Endometrium (tissue), 2 donors: ENCODE data around the gene GLG1.

Source experiments
- FAIRE-seq: peaks from 2 replicates; lab custom pipeline; 2012; peaks lifted over from hg19 to GRCh38; lab: Jason Lieb, UNC
- donor health status: control.
- donor health status: control.

GLG1 gene

DNA sequence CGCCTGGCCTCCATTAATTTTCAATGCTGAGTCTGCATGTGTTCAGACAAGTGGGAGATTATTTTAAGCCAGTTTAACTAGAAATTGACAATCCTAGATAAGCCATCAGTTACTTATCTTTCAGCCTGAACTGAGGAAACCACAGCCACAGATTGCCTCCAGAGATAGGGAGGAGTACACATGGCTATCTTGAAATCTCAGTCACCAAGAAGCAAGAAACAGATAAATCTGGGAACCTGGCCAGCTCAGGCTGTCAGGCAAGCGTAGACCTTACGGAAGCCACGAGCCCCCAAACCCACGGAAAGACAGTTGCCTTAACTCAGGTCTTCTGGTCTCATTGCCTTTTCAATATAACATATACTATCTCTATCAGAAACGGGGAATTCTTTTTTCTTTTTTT lies 2.0 kb upstream of the GLG1 start:
- FAIRE-seq: no peak

DNA sequence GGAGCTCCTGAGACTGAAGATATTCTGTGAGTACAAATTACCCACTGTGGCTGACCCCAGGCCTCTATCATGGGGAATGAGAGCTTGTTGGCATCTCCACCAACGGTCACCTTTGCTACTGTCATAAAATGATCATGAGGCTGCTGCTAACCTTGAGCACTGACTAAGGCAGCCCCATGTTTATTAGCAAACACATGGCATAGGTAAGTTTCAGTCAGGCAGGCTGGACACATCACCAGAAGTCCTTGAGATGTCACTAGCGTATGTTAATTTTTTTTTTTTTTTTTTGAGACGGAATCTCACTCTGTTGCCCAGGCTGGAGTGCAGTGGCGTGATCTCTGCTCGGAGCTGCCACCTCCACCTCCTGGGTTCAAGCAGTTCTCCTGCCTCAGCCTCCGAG lies 1.5 kb upstream of the GLG1 start:
- no peak for FAIRE-seq

DNA sequence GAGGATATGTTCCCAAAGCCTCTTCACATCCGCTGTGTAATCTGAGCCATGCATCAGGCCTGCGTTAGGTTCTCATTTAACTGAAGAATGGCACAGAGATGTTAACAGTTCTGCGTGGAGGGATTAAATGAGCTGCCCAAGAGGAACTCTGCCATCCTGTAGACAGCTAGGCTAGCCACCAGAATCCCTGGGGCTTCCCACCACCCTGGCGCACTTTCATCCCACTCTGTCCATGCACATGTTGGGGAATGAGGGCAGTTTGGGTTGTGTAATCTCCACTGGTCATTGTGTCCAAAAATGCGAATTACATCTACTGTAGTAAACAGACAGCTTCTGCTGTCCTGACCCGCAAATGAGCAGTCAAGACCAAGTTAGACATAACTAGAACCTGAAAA lies 1.0 kb upstream of the GLG1 start:
- FAIRE-seq: no peak

DNA sequence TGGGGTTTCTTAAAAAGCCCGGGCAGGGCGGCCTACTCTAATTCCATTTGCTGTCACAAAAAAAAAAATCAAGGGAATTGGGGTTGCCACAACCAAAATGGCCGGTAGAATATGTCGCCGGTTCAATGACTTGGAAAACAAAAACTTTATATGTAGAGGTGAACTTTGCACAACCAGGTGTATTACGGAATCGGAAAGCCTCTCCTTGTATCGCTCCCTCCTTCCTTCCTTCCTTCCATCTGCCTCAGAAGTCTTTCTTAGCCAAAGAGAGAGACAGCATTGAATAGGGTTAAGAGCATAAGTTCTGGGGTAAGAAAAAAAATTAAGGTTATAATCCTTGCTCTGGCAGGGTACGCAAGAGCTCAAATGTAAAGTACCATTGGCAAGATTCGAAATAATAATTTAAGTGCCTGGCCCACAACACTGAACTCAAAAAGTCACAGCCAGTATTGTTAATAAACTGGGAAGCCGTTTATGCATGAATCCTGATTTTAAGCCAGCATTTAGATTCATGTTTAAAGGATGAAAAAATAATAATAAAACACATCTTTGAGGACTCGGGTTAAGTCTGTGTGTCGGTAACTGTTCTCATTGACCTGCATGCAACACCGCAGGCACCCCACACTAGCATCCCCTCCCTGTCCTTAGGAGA lies 522 bp upstream of the GLG1 start:
- no peak for FAIRE-seq

DNA sequence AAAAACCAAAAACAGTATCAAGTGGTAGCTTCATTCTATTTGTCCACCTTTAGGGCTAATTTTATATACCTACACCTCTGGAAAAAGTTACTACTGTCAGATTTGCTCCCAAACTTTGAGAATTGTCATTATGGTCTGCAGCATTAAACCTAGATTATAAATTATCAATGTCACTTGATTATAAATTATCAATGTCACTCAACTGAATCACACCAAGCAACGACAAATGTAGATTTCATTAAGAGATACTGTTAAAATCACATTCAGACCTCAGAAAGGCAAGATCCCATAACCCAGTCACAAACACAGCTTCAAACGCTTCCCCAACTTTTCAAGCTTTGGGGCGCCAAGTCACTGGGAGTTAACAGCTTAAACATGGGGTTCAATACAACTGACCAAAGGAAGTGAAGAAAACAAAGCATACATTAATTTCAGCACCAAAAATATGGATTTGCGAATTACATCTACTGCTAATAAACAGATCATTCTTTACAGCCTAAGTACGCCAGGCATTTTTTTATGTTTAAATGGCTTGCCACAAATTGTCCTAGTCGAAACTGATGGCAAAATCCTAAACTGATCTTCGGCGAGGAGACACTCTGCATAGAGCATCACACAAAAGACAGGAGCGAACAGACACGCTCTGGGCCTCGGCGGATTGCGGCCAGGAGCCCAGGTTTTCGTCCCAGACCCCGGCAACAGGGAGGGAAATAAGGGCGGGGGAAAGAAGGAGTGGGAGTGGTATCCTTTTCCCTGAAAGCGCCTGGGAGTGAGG lies 981 bp downstream of the GLG1 start:
- FAIRE-seq: no peak

DNA sequence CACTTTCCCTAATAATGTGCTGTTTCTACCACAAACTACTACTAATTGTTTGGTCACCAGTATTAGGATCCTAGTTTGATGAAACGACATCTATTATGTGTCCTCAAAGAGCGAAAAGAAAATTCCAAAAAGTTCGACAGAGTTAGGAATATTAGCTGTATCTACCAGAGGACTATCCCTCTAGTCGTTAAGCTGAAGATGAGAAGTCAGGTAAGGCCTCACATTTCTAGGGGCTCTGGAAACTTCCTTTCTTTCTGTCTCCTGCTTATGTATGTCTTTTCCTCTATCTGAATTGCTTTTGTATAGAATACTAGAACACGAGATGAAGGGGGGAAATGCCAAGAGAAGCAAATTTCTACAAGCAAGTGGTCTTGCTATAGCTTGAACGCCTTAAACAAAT lies 1.6 kb downstream of the GLG1 start:
- FAIRE-seq: no peak

DNA sequence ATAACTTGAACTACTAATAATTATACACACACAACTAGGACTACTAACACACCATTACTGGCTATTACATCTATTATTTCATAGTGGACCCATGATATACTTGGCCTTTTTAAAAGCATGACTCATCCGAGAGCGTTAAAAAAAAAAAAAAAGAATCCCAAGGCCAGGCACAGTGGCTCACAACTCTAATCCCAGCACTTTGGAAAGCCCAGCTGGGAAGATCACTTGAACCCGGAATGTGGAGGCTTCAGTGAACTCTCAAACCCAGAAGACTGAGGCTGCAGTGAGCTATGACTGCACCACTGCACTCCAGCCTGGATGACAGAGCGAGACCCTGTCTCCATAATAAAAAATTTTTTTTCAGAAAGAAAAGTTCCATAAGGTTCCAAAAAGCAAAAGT lies 3.1 kb downstream of the GLG1 start:
- FAIRE-seq: no peak

DNA sequence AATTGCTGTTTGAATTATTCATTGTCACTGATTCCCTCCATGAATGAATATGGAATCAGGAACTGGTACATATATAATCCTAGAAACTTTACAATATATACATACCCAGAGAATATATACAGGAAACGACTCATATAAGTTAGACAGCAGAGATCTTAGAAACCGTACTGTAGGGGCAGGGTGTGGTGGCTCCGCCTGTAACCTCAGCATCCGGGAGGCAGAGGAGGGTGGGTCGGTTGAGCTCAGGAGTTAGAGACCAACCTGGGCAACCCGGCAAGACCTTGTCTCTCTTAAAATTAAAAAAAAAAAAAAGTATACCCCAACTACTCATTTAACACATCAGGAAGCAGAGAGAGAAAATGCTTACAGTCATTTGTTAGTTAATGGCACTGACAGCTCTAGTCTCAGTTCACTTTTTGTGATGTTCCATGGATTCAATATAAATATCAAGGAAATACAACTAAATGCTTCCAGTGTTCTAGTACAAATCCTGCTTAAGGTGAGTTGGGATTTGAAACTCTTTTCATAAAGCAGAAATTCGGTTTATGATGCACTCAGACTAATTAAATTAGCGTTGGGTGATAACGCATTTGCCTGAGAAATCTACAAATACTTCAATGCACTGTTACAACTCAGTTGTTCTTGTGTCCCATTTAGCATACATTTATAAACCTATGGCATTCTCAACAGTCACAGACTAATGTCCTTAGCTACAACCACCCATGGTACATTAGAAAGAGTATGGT lies 5.6 kb downstream of the GLG1 start:
- FAIRE-seq: no peak

DNA sequence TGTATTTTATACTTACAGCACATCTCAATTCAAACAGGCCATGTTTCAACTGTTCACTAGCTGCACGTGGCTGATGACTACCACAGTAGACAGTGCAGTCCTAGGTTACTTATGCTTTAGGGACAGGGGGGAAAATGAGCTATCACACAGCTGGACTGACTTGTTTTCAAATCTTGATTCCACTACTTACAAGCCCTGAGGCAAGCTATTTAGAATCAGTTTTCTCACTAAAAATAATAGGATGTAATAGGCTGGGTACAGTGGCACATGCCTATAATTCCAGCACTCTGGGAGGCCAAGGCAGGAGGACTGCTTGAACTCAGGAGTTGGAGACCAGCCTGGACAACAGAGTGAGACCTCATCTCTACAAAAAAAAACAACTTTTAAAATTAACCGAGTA lies 10.3 kb downstream of the GLG1 start:
- FAIRE-seq: no peak

DNA sequence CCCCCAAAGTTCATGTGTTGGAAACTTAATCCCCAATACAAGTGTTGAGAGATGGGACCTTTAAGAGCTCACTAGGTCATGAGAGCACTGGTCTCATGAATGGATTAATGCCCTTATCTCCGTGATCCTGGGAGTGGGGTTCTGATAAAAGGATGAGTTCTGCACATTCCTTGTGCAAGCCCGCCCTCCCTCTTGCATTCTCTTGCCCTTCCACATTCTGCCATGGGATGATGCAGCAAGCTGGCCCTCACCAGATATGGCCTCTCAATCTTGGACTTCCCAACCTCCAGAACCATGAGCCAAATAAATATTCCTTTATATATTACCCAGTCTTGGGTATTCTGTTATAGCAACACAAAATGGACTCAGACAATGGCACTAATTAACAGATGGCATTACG lies 14.1 kb downstream of the GLG1 start:
- FAIRE-seq: no peak

DNA sequence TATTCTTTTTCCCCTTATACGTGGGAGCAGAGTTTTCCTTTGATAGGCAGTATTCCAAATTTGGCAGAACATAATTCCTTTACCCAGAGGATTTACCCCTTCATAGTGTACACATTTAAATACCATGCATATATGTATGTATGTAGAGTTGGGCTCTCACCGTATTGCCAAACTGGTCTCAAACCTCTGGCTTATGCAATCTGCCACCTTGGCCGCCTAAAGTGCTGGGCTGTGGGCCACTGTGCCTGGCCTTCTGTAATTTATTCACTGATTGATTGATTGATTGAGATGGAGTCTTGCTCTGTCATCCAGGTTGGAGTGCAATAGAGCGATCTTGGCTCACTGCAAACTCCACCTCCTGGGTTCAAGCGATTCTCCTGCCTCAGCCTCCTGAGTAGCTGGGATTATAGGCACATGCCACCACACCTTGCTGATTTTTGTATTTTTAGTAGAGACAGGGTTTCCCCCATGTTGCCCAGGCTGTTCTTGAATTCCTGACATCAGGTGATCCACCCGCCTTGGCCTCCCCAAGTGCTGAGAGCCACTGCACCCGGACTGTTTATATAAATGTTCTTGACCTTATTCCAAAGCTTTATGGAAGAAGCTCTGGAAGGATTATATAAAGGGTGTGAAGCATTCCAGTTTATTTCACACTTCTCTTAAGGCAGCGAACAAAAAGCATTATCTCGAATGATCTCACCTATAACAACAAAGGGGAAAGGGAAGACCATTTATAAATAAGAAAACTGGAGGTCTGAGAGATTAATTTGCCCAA lies 14.9 kb downstream of the GLG1 start:
- FAIRE-seq: no peak

DNA sequence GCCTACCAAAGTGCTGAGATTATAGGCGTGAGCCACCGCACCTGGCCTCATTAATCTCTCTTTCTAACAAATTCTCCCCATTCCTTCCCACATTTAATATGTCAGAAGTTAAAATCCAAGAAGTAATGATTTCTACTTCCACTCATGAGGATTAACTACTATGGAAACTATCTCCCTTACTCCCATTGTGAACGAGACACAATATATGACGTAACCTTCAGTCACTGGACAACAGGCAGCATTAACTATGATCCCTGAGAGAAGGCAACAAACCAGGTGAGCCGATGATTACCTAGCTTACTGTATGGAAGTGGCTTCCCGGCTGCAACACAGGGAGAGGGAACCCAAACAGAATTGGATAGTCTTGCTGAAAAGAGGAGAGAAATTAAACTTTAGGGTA lies 20.0 kb downstream of the GLG1 start:
- FAIRE-seq: no peak

DNA sequence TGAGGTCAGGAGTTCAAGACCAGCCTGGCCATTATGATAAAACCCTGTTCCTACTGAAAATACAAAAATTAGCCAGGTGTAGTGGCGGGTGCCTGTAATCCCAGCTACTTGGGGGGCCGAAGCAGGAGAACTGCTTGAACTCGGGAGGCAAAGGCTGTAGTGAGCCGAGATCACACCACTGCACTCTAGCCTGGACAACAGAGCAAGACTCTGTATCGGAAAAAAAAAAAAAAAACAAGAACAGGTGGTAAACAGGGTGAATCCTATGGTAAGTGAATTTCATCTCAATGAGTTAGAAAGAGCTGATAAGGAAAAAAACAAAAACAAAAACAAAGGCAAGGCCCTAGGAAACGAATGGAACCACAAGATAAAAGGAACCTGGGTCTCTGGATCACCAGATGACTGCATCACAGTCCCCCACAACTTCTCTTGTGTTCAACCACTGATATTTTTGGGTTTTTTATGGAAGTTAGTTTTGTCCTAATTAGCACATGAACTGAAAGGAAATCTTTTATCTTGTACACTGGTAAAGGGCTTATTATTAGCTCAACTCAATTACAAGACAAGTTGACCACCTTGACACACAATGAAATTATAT lies 21.0 kb downstream of the GLG1 start:
- no peak for FAIRE-seq

DNA sequence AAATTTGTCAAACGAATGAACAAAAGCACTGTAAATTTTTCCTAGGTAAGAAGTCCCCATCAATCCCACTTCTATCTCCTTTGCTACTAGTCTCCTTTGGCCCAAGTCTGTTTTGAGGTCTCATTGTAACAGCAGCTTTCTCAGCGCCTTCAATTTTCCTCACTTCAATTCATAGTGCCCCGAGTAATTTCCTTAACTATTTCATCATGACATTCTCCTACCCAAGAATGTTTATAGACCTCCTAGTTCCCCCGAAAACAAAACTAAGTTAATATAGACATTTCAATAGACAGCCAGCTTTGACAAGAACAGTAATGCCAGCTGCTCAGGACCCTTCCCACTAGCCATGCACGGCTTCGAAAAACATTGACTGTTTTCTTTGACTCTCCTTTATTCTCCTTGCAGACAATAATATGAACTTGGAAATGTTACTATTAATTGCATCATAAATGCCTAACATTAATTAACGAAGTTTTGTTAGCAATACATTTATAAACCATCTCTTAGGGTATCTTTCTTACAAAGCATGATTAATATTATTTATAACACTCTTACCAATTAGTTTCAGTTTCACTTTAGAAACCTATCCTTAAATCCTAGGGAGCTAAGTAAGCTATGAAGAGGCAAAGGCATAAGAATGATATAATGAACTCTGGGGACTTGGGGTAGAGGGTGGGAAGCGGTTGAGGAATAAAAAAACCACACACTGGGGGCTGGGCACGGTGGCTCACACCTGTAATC lies 22.8 kb downstream of the GLG1 start:
- FAIRE-seq: no peak

DNA sequence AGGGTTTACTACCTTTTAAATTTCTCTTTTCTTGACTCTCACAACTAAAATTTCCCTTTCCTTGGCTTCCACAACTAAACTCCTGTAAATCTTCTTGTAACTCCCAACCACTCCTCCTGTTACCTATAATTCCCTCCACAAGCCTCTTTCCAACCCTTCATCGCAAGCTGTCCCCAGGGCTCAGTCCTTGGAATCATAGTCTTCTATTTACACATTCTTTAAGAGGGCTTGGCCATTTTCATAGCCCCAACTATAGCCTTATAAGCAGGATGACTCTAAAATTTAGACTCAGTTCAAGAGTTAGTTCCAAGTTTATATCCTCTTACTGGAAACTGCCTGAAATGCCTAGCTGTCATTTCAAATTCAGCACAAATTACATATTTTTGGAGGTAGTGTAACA lies 23.9 kb downstream of the GLG1 start:
- FAIRE-seq: no peak

DNA sequence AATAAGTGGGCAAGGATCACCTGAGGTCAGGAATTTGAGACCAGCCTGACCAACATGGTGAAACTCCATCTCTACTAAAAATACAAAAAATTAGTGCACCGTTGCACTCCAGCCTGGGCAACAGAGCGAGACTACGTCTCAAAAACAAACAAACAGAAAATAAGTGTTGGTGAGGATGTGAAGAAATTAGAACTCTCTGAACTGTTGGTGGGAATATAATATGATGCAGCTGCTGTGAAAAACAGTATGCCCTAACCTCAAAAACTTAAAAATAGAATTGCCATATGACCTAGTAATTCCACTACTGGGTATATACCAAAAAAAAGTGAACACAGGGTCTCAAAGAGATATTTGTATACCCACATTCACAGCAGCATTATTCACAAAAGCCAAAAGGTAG lies 26.1 kb downstream of the GLG1 start:
- no peak for FAIRE-seq

DNA sequence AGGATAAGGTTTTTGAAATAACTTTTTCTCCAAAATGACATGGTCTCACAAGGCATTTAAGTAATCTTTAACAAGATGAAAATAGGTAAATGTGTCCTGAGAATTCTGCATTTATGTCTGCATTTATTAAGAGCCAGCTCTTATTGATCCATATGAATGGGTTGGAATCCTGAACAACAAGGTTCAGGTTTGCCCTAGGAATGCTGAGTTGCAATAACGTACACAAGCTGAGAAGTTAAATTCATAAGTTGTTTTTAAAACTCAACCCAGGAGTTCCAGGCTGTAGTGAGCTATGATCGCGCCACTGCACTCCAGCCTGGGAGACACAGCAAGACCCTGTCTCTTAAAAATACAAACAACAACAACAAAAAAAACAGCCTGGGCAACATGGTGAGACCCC lies 28.1 kb downstream of the GLG1 start:
- FAIRE-seq: no peak

DNA sequence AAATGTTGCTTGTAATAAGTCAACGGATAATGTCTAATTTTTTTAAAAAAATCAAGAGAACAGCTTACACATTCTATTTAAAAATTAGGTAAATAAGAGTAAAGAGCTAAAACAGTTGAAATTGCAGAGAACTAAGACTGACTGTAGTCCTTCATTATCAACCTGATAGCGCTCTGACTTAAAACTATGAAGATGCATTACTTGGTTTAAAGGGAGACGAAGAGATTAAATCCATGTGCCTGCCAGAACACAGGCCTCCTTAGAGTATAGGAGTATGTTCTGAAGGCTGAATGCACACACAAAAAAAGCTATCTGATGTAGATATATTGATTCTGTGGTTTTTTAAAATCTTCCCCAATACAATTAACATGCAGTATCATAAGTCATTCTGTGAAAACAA lies 28.5 kb downstream of the GLG1 start:
- FAIRE-seq: no peak

DNA sequence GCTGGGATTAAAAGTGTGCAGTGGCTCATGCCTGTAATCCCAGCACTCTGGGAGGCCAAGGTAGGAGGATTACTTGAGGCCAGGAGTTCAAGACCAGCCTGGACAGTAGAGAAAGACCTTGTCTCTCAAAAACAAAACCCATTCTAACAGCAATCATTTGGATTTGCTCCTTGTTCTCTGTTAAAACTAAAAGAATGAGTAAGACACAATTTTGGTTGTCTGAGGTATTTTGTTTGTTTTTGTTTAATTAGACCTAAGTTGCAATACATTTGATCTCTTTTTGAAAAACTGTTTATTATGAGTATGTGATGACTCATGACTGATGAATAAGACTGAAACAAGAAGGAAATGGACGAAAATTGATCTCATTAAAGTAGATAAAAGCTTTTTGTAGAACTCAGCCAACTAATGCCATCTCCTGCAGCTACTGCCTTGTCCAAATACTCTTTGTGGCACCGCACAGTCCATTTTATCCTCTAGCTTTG lies 29.0 kb downstream of the GLG1 start:
- FAIRE-seq: no peak

DNA sequence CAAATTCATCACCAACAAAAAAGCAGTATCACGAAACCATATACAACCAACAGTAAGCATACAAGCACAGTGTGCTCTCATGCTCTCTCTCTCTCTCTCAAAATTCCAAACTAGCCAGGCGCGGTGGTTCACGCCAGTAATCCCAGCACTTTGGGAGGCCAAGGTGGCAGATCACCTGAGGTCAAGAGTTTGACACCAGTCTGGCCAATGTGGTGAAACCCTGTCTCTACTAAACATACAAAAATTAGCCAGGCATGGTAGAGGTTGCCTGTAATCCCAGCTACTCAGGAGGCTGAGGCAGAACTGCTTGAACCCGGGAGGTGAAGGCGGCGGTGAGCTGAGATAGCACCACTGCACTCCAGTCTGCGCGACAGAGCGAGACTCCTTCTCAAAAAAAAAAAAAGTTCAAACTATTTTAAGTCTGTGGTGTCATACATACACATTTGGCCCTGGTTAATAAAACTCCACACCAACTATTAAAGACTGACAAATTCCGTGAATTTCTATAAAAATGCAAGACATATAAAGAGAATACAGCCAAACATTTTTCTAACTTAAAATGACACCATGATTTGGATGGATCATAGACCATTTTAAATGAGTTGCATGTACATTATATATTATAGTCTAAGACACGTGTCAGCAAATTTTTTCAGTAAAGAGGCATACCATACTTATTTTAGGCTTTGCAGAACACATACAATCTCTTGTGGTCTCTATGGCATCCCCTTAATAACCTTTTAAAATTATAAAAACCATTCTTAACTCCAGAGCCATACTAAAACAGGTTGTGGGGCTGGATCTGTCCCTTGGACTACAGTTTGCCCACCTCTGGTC lies 30.9 kb downstream of the GLG1 start:
- no peak for FAIRE-seq
